DMS153 treated with DMSO at 0.1 percent for 48 hours (cell line): ENCODE data around the gene NEK7.
"Not testable (repeated sequence)": the region's sequence is repeated elsewhere in the genome, so short reads cannot be mapped to it uniquely, and the experiment has no call there.

ENCODE experiments used
- DNase-seq: peaks from one replicate; lab custom pipeline; 2025; ENCODE audit not compliant: unreplicated experiment; lab: John Stamatoyannopoulos, UW

The NEK7 gene

DNA sequence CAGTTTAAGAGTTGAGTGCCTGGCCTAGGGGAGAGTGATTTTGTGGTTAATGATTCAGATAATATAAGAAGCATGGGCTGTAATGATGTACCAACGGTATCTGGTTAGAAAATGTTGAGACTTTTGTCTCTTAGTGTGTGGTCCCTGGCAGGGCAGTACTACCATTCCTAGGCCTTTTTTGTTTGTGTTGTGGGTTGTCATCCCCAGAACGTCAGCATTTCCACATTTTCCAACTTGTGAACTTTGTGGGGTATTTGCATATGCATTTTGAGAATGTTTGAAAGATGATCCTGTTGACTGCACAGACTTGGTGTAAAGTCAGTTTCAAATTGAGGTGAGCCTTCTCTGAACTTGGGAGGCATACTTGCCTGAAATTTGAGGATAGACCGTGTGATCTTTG, 11.4 kb downstream of the NEK7 start:
- no peak for DNase-seq

DNA sequence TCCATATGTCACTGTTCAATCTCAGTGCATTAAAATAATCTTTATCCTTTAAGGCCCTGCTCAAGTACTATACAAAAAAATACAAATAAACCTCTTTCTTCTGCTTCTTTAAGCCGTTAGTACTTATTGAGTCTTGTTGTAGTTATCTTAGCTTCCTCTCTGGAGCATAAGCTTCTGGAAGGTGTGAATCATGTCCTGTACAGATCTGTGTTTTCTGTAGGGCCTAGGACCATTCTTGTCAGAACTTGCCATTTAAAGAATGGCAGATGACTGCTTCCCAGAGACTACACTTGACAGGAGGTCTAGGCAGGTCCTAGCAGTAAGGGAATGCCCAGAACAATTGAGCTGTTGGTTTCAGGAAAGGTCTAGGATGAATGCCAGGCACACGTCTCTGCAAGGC, 12.9 kb downstream of the NEK7 start:
- no peak for DNase-seq

DNA sequence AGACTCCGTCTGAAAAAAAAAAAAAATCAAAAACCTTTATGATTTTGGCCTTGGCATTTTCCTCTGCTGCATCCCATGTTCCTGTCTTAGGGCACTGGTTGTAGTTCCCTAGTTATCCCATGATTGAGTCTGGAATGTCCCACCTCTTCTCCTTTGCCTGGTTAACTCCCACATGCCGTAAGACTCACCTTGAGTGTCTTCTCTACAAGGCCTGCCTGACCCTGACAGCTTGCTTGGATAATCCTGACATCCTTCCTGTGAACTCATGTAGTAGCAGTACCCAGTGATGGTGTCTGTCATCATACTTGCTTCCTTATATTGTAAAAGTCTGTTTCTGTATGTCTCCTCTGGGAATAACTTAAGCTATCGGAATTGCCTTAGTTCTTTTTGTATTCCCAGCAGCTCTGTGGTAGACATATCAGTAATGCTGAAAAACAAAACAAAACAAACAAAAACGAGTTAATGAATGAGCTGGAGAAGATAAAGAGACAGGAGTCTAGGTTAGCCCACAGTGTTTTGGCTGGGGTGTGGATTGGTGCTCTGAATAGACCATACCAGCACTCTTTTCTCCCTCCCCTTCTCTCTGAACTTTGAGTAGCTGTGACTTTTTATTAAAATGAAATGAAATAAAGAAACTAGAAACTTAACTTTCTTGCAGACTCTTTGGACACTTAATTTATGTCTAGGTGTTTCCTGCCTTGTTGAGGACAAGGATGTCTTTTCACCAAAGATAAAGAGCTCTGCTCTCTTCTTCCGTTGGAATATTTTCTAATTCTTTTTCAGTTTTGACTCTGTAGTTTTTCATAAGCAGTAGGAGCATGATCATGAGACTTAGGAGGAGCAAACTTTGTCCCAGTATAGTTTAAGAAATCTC, 15.1 kb downstream of the NEK7 start:
- no peak for DNase-seq

DNA sequence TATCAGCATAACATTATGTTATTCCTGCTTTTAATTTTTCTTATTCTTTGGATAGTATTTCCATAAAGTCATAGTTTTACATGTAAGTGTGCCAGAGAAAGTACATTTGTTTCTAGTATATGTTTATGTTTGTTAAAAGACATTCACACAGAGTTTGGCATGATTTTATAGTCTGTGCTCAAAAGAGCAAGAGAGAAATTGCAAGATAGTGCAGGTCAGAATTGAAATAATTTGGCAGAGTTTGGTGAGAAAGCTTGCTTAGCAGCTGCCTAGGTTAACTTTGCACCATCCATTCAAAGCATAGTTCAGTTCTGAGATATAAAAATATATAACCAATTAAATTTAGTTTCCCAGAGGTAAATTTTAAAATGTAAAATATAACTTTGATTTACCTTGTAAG, 17.0 kb downstream of the NEK7 start:
- no peak for DNase-seq

DNA sequence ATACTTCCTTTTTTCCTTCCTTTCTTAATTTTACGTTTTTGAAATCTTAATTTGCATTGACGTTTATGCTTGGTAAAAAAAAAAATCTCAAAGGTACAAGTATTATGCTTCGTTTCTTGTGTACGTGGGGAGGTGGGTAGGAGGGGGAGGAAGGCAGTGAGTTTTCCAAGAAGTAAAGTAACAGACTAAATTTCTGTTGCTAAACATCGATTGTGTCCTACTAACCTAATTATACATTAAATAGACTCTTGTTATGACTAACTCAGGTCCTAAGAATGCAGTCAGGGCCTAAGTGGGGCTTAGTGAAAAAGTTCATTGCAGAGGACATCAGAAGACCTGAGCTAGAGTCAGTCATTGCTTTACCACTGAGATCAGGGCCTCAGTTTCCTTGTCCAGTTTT, 17.5 kb downstream of the NEK7 start:
- no peak for DNase-seq

DNA sequence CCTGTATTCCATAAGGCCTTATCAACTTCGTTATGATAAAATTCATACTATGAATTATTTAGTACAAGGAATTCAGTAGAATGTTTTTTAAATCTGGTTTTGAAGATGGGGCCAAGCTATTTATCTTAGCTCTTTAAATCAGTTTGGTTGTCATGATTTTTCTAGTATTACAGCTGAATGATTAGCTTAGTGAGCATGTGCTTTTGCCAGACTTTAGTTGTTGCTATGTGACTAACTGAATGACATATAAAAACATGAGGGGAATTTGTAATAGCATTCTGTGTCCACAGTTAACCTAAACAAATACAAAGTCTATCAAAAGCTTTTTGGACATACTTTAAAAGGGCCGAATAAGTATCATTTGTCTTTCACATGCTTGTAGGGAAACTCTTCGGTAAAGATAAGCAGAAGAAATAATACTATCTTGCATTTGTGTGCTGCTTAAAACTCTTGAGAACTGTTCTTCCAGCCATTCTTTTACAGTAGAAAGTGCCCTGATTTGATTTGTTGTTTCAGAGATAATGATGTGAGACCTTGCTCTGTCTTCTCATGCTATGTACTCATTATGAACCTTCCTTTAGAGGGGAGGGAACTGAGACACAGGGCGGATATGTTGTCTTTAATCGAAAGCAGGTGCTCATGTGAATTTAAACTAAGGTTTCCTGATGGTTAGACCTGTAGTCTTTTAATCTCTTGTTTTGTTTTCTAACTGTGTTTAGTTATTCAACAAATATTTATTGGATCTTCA, 18.8 kb downstream of the NEK7 start:
- DNase-seq = no peak

DNA sequence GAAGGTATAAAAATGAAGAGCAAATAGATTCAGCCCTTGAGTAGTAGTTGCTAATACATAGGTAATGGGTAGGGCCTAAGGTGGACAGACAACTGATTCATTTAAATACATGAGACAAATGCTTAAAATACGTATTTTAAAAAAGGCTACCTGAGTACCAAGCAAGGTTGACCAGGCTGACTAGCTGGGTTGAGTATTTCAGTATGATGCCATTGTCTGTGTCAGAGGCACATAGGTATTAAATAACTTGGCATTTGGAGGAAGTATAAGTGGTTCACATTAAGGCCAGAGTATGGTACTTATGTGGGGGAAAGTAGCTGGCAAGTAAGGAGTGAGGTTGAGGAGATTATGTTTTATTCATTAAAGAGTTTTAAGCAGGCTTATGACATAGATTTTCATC, 19.4 kb downstream of the NEK7 start:
- DNase-seq = no peak

DNA sequence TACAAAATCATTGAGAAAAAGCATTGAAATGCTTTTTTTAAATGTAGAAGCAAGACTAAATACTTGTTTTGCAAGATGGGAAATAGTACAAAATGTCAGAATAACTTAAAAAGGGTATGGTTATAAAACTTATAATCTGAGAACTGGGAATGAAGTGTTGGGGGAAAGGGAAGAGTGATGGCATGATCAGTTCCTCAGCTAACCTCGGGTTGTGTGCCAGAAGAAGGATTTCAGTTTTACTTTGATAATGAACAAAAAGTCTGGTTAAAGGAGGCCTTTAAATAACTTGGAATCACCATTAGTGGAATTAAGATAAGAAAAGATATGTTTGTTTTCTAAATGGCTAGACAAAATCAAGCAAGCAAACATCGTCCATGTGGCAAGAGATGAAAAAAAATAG, 20.7 kb downstream of the NEK7 start:
- no peak for DNase-seq

DNA sequence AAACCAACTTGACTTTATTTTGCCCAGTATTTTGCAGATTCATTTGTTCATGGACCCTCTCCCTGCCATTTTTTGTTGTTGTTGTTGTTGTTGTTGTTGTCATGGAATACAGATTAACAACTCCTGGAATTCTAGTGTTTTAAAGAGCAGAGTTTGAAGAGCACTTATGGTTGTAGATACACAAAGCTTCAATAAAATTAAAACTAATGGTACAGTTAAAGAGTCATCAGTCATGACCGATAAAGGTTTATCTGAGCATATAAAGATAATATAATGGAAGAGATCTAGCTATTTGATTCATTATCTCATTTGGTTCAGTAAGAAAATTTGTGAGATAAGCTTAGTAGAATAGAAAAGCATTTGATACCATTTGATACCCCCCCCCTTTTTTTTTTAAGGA, 21.8 kb downstream of the NEK7 start:
- DNase-seq = no peak

DNA sequence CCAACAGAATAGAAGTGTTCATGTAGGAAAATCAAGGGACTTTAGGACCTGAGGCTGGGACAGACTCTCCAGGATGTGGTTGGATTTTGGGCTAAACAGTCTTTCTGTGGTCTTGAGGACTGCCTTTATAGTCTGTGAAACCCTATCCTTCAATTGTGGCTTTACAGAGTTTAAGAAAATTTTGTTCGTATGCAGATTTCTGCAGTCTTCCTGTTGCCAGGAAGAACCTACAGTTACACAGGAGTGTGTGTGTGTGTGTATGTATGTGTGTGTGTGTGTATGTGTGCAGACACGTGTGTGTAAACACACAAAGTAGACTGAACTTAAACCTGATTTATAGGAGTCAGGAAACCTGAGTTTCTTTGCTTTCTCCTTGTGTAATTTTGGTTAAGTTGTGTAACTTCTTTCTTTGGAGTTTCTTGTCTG, 22.8 kb downstream of the NEK7 start:
- DNase-seq = no peak

DNA sequence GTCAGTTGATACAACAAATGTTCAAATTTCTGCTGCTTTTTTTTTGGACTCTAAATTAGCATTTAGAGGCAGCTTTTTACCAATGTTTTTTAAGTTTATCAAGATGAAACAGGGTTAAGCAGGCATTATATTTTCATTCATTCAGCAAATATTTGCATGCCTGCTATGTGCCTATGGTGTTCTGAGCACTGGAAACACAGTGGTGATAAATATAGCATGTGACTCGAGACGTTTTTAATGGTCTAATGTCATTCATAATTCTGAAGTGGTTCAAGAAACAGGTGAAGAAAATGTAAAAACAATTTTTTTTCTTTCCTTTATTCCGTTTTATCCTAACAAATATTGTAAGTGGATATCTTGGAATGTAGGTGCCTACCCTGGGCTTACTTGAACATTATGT, 26.8 kb downstream of the NEK7 start:
- no peak for DNase-seq

DNA sequence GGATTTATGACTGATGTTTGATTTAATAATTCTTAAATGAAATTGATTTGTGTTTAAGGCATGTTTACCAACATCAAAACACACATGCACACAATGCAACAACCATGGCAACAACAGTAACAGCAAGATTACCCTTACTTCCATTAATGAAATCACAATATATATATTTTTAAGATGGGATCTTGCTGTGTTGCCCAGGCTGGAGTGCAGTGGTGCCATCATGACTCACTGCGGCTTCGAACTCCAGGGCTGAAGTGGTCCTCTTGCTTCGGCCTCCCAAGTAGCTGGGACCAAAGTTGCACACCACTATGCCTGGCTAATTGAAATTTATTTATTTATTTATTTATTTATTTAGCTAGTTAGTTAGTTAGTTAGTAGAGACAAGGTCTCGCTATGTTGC, 27.7 kb downstream of the NEK7 start:
- no peak for DNase-seq

DNA sequence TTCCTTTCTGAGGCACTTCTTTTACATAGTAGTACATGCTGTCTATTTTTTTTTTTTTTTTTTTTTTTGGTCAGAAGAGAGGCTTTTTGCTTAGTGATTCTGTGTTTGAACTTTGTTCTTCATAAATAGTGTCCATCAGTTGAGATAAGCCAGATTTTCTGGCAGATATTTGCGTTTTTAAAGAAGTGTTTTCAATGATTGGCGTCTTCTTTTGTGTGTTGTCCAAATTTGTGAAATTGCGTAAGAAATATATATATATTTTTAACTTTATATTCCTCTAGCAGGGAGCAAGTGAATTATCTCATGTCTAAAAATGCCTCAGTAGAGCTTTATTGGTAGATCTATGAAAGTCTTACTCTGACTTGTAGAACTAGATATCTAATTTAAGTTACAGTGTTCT, 28.3 kb downstream of the NEK7 start:
- no peak for DNase-seq

DNA sequence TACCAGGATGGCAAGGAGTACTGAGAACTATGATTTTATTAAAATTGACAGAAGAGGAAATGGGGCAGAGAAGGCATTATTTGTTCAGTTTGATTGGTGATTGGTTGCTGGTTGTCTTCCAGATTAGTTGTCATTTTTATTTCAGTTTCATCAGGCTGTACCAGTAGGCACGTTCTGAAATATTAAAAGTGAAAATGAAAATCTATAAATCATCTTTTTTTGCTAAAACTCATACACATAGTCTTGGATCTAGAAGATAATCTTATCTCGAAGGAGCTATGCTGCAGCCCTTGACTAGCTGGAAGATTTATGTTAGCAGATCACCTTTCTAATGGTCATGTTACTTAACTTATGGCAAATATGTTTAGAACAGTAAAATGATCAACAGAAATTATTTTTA, 29.0 kb downstream of the NEK7 start:
- no peak for DNase-seq

DNA sequence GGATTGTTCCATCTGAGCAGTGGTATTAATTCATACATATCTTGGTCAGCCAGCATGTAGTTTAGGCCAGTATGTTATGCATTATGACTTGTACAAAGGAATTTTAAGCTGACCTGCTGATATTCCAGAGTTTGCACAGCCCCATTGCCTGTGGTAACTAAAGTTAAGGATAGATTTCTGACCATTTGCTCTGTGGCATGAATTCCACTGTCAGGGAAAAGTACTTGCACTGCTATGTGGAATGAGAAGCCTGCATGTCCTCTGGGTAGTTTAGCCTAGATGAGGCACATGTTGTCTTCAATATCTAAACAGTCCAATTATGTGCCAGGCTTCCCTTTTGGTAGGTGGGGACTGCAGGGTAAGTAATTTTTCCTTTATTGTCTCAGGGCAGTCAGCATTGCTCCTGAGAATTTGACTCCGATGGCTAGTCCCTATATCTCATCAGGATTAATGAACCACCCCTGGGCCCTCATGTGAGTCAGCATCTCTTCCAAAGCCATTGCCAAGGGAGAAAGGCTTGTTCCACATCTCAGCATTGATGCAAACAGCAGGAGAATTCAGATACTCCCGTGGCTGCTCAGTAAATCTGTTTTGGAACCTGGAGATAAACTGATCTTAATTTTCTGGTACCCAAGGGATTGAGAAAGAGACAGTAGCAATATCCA, 30.2 kb downstream of the NEK7 start:
- DNase-seq = no peak

DNA sequence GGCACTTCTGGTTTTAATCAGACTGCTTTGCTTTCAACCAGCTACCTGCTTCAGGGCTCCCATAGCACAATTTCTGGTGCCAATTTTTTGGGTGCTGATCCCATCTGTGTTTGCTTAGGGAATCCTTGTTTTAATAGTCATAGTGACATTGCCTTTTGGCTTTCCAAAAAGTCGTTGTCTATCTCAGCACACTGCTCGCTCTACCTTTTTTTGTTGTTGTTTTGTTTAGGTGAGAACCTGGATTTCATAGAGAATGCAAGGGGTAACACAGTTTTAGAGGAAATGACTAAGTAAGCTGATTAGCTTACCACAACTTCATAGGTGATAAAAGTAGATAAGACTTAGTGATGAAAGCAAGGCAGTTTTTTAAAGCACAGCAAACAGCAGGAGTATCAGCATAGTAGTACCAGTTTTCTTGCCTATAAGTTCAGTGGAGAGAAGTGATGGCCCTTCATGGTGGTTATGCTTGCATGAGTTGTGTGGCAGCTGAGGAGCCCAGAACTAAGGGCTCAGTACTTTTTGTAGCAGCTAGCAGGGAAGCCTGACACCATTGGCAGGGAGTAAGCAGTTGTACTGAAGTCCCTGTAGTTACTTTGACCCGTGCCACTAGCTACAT, 31.3 kb downstream of the NEK7 start:
- DNase-seq = no peak

DNA sequence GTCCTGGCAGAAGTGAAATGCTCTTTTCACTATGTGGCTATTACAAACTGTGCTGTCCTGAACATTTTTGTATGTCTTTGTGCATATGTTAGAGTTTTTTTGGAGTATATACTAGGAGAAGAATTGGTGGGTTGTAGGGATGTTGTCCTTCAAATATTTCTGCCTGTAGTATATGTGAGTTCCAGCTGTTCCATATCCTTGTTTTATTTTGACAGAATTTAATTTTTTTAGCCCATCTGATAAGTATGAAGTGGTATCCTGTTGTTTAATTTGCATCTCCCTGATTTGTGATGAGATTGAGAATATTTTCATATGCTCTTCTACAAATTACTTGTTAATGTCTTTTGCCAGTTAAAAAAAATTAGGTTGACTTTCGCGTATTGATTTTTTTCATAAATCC, 34.3 kb downstream of the NEK7 start:
- no peak for DNase-seq

DNA sequence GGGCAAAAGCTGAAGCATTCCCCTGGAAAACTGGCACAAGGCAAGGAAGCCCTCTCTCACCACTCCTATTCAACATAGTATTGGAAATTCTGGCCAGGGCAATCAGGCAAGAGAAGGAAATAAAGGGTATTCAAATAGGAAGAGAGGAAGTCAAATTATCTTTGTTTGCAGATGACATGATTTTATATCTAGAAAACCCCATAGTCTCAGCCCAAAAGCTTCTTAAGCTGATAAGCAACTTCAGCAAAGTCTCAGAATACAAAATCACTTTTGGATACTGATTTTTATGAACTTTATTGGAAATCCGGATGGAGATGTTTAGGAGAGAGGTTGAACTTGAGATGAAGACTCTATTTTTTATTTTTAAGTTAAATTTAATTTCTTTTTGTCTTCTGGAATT, 37.1 kb downstream of the NEK7 start:
- not testable (repeated sequence) for DNase-seq

DNA sequence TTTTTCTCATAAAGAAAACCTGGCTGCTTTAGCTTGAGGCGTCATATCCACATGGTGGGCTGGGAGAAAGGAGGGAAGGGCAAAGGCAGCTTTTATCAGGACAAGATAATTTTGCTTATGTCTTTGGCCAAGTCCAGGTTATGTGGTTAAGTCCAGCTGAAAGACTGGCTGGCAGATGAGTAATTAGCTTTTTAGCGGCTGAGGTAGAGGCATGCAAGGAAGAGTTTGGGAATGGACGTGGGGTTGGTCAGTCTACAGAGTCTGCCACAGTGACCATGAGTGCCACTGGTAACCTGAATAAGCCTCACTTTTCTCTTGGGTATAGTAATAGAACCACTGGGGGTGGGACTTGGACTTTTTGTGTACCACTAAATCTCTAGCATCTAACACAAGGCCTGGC, 39.8 kb downstream of the NEK7 start:
- DNase-seq = no peak

DNA sequence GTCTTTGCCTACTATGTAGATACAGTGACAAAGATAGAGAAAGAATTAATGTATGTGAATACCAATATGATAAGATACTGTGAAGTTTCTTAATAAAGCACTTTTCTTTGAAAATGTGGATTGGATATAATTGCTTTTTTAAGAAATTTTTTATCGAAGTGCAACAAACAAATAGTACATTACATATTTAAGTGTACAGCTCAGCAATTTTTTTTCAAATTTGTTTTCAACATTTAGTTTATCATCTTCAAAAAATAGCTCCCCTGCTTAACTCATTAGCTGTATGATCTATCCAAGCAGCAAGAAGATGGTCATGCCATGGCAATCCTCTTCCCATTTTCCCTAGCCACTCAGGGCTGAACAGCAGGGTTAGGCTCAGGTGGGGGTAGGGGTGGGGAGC, 40.5 kb downstream of the NEK7 start:
- DNase-seq = no peak

DNA sequence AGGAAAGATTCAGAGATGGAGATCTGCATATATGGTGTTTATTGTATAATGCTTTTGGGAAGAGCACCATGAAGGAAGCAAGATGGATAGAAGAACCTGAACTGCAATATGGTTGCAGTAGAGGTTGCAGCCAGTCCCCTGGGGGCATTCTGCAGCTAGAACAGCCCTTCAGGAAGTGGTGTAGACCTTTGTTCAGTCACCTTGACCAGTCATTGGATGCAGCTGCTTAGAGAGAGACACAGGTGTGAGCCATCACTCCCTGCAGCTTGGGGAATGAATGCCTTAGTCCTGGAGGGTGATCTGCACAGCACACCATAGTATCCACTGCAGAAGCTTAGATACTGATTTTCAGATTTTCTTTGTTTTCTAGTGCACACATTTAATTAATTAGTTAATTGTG, 42.3 kb downstream of the NEK7 start:
- no peak for DNase-seq
